Measurements from ENCODE around the gene ZCWPW1.
"Not testable (repeated sequence)": the region's sequence is repeated elsewhere in the genome, so short reads cannot be mapped to it uniquely, and the experiment has no call there.

ZCWPW1 gene

GRCh38 chr7:100402241-100402640 lies 26.3 kb downstream of the ZCWPW1 start:
- in situ Hi-C loops (cut with MboI; ENCODE audit: low sequenced_read_pairs): no loop called here

- in situ Hi-C loops (cut with MboI; ENCODE audit: low sequenced_read_pairs): no loop called here
Measured at GRCh38 chr7:100401811-100402210, 26.7 kb downstream of the ZCWPW1 start.

GRCh38 chr7:100400656-100401055 lies 27.8 kb downstream of the ZCWPW1 start:
- in situ Hi-C loops (cut with MboI; ENCODE audit: low sequenced_read_pairs): no loop called here

GRCh38 chr7:100400041-100400440 lies 28.5 kb downstream of the ZCWPW1 start:
- in situ Hi-C loops (cut with MboI; ENCODE audit: low sequenced_read_pairs): no loop called here

- in situ Hi-C loops (cut with MboI; ENCODE audit: low sequenced_read_pairs): no loop called here
Measured at GRCh38 chr7:100398239-100398638, 30.3 kb downstream of the ZCWPW1 start.

GRCh38 chr7:100397315-100398081 lies 31.0 kb downstream of the ZCWPW1 start:
- in situ Hi-C loops (cut with MboI; ENCODE audit: low sequenced_read_pairs): no loop called here

GRCh38 chr7:100396421-100396982 lies 32.0 kb downstream of the ZCWPW1 start:
- in situ Hi-C loops (cut with MboI; ENCODE audit: low sequenced_read_pairs): no loop called here

- in situ Hi-C loops (cut with MboI; ENCODE audit: low sequenced_read_pairs): no loop called here
Measured at GRCh38 chr7:100394077-100394476, 34.4 kb downstream of the ZCWPW1 start.

- in situ Hi-C loops (cut with MboI; ENCODE audit: low sequenced_read_pairs): no loop called here
Measured at GRCh38 chr7:100393233-100393905, 35.1 kb downstream of the ZCWPW1 start.

GRCh38 chr7:100390286-100391009 lies 38.1 kb downstream of the ZCWPW1 start:
- in situ Hi-C loops (cut with MboI; ENCODE audit: low sequenced_read_pairs): no loop called here

- in situ Hi-C loops (cut with MboI; ENCODE audit: low sequenced_read_pairs): no loop called here
Measured at GRCh38 chr7:100389437-100390088, 38.9 kb downstream of the ZCWPW1 start.

GRCh38 chr7:100387695-100388094 lies 40.8 kb downstream of the ZCWPW1 start:
- in situ Hi-C loops (cut with MboI; ENCODE audit: low sequenced_read_pairs): no loop called here

GRCh38 chr7:100386940-100387339 lies 41.6 kb downstream of the ZCWPW1 start:
- in situ Hi-C loops (cut with MboI; ENCODE audit: low sequenced_read_pairs): no loop called here

- in situ Hi-C loops (cut with MboI; ENCODE audit: low sequenced_read_pairs): no loop called here
Measured at GRCh38 chr7:100384628-100385294, 43.7 kb downstream of the ZCWPW1 start.

- in situ Hi-C loops (cut with MboI; ENCODE audit: low sequenced_read_pairs): not testable (repeated sequence)
Measured at GRCh38 chr7:100382234-100382853, 46.2 kb downstream of the ZCWPW1 start.

- in situ Hi-C loops (cut with MboI; ENCODE audit: low sequenced_read_pairs): not testable (repeated sequence)
Measured at GRCh38 chr7:100381531-100382233, 46.8 kb downstream of the ZCWPW1 start.

- in situ Hi-C loops (cut with MboI; ENCODE audit: low sequenced_read_pairs): no loop called here
Measured at GRCh38 chr7:100380196-100380595, 48.3 kb downstream of the ZCWPW1 start.

GRCh38 chr7:100378114-100378755 lies 50.3 kb downstream of the ZCWPW1 start:
- in situ Hi-C loops (cut with MboI; ENCODE audit: low sequenced_read_pairs): no loop called here

- in situ Hi-C loops (cut with MboI; ENCODE audit: low sequenced_read_pairs): no loop called here
Measured at GRCh38 chr7:100376066-100376465, 52.4 kb downstream of the ZCWPW1 start.

All from HL-60/S4 (cell line).